Ecto neural progenitor cell (in vitro differentiated cells): ENCODE data around the gene WDPCP.
"Not testable (repeated sequence)": the region's sequence is repeated elsewhere in the genome, so short reads cannot be mapped to it uniquely, and the experiment has no call there.

Experiments
- DNase-seq: peaks from one replicate; pipeline ENCODE4 v3.0.0-alpha.2; 2018; ENCODE audit warnings: low spot score

Gene WDPCP

GRCh38 chr2:63444565-63445288, 143.6 kb downstream of the WDPCP start:
- DNase-seq, result no peak

- no peak for DNase-seq
Measured at GRCh38 chr2:63440612-63441011, 147.7 kb downstream of the WDPCP start.

GRCh38 chr2:63438181-63438580, 150.1 kb downstream of the WDPCP start:
- no peak for DNase-seq

- DNase-seq, result no peak
Measured at GRCh38 chr2:63436488-63436887, 151.8 kb downstream of the WDPCP start.

- DNase-seq, result no peak
Measured at GRCh38 chr2:63435070-63435469, 153.2 kb downstream of the WDPCP start.

- no peak for DNase-seq
Measured at GRCh38 chr2:63434024-63435001, 154.0 kb downstream of the WDPCP start.

- no peak for DNase-seq
Measured at GRCh38 chr2:63432373-63432772, 155.9 kb downstream of the WDPCP start.

GRCh38 chr2:63425606-63426005, 162.7 kb downstream of the WDPCP start:
- no peak for DNase-seq

GRCh38 chr2:63425079-63425416, 163.2 kb downstream of the WDPCP start:
- no peak for DNase-seq

- no peak for DNase-seq
Measured at GRCh38 chr2:63424329-63425078, 163.8 kb downstream of the WDPCP start.

GRCh38 chr2:63422556-63422955, 165.7 kb downstream of the WDPCP start:
- no peak for DNase-seq

GRCh38 chr2:63408530-63408929, 179.7 kb downstream of the WDPCP start:
- no peak for DNase-seq

GRCh38 chr2:63406641-63407040, 181.6 kb downstream of the WDPCP start:
- DNase-seq, result no peak

- DNase-seq, result no peak
Measured at GRCh38 chr2:63403820-63404219, 184.5 kb downstream of the WDPCP start.

- DNase-seq, result not testable (repeated sequence)
Measured at GRCh38 chr2:63402889-63403288, 185.4 kb downstream of the WDPCP start.

GRCh38 chr2:63399156-63399555, 189.1 kb downstream of the WDPCP start:
- no peak for DNase-seq

GRCh38 chr2:63379451-63379850, 208.8 kb downstream of the WDPCP start:
- DNase-seq, result no peak

- DNase-seq, result no peak
Measured at GRCh38 chr2:63378589-63378988, 209.7 kb downstream of the WDPCP start.

GRCh38 chr2:63374341-63374740, 213.9 kb downstream of the WDPCP start:
- no peak for DNase-seq

GRCh38 chr2:63372549-63372948, 215.7 kb downstream of the WDPCP start:
- DNase-seq, result no peak

- no peak for DNase-seq
Measured at GRCh38 chr2:63369146-63369545, 219.1 kb downstream of the WDPCP start.

- no peak for DNase-seq
Measured at GRCh38 chr2:63364866-63365265, 223.4 kb downstream of the WDPCP start.

- not testable (repeated sequence) for DNase-seq
Measured at GRCh38 chr2:63357722-63358121, 230.6 kb downstream of the WDPCP start.
